GM18502 (cell line): Measurements from ENCODE around the gene MTFMT.
"Not testable (repeated sequence)": the region's sequence is repeated elsewhere in the genome, so short reads cannot be mapped to it uniquely, and the experiment has no call there.

Experiments used
- ATAC-seq: cut with Tn5 transposase; IDR thresholded peaks from one replicate; pipeline ENCODE4 v1.9.1; 2021; ENCODE audit warnings: mild to moderate bottlenecking; ENCODE audit not compliant: unreplicated experiment, poor library complexity

Gene MTFMT

GRCh38 chr15:65028921-65029735, at the start of gene MTFMT:
TSS of gene MTFMT (minus strand) at chr15:65029639. CDS start at chr15:65029613, 26 bp downstream.
- peak; percentile 84 for ATAC-seq

DNA sequence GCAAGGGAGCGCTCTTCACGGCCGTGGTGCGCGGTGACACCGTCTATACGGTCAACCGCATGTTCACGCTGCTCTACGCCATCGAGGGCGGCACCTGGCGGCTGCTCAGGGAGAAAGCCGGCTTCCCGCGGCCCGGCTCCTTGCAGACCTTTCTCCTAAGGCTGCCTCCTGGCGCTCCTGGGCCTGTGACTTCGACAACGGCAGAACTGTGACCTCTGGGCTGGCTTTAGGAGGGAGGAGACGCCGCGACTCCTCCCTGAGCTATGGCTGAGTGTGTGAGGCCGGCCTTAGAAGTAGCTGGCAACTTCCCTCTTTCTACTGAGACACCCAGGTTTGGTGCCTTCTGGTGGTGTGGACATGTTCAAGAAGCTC, 48.5 kb upstream of the MTFMT start:
- ATAC-seq = no peak

GRCh38 chr15:65077291-65077980, 48.0 kb upstream of the MTFMT start:
- ATAC-seq = no peak

GRCh38 chr15:65076486-65077290, 47.2 kb upstream of the MTFMT start, which contains the start of gene KBTBD13:
TSS of gene KBTBD13 (plus strand) at chr15:65076746. CDS start at chr15:65076816, 70 bp downstream.
- ATAC-seq = no peak

- not testable (repeated sequence) for ATAC-seq
These were observed 46.4 kb upstream of the MTFMT start for GRCh38 chr15:65075607-65076395.

DNA sequence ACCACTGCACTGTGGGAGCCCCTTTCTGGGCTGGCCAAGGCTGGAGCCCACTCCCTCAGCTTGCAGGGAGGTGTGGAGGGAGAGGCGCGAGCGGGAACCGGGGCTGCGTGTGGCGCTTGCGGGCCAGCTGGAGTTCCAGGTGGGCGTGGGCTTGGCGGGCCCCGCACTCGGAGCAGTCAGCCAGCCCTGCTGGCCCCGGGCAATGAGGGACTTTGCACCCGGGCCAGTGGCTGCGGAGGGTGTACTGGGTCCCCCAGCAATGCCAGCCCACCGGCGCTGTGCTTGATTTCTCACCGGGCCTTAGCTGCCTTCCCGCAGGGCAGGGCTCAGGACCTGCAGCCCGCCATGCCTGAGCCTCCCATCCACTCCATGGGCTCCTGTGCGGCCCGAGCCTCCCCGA, 45.5 kb upstream of the MTFMT start:
- not testable (repeated sequence) for ATAC-seq

- no peak for ATAC-seq
These were observed 43.2 kb upstream of the MTFMT start for GRCh38 chr15:65072617-65073016.

DNA sequence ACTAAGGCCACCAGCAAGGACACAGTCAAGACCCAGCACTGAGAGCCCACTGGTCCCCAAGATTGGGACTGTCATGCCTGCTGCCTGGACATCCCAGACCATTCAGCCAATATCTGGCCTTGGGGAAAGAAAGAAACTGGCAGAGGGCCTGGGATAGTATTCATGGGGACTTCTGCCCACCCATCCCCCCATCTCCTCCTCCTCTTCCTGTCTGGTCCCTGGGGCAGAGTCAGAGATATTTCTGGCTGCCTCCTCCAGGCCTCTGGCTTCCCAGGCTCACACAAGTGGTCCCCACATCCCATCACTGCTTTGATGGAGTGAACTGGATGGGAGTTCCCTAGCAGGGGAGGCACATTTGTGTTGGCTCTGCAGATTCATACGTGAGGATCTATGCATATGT, 42.6 kb upstream of the MTFMT start:
- ATAC-seq = no peak

DNA sequence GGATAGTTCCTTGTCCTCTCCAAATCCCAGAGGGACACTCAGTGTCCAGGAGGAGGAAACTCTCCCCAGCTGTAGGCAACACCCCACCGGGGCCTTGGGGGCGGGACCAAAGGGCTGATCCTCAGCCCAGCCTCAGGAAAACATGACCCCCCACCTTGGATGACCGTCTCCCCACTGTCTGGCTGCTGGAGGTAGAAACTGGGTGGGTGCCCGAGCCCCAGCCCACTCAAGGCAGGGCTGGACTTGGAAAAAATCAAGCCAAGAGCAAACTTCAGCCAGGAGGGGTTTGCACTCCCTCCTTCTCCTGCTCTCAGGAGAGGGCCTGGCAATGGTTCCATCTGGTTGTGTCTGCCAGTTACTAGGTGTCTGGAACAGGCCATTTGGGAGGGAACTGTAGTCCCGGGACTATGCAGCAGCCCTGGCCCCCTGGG, 42.0 kb upstream of the MTFMT start:
- ATAC-seq = no peak

DNA sequence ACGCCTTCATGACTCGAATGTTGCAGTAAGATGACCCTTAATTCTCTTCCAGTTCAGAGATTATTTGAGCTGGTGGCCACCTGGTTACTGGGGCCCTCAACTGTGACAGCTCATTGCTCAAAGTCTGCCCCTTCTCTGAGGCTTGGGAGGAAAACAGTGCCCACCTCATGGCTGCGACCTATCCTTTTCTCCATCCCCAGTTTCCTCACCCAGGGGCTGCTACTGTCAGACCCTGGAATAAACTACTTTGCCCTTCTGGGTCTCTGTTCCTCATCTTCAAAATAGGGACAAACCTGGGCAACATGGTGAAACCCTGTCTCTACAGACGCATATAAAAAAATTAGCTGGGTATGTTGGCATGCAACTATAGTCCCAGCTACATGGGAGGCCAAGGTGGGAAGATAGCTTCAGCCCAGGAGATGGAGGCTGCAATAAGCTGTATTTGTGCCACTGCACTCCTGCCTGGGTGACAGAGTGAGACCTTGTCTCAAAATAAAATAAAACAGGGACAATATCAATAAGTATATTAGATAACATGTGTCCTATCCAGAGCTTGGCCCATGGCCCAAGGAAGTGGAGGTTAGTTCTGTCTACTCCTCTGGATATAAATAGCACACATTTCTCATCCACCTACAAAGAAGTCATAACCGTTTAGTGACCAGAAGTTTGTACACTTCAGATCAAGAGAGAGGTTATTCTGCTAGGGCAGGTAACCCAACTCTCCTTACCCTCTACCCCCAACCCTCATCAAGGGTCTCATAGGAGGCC, 40.5 kb upstream of the MTFMT start:
- ATAC-seq = no peak

- ATAC-seq = no peak
These were observed 39.7 kb upstream of the MTFMT start for GRCh38 chr15:65069179-65069578.

DNA sequence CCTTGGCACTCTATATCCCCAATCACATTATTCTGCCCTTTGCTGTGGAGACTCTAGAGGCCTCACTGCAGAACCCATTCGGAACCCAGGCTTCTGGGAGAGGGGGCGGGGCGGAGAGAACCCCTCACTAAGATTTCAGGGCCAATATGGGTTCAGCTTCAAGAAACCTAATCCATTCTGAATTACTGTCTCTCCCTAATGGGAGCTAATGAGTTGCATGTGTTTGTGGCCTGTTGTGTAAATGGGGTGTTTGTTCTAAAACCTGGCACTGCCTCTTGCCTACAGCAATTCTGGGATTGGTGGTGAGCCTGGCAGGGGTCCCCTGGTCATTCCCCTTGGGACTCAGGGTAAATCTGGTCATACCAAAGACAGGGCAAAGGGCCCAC, 39.0 kb upstream of the MTFMT start:
- ATAC-seq = no peak

GRCh38 chr15:65067645-65068402, 38.4 kb upstream of the MTFMT start, which contains the start of gene RASL12:
TSS of gene RASL12 (minus strand) at chr15:65067991. CDS start at chr15:65067835, 156 bp downstream.
- no peak for ATAC-seq

GRCh38 chr15:65067317-65067644, 37.8 kb upstream of the MTFMT start:
- no peak for ATAC-seq

DNA sequence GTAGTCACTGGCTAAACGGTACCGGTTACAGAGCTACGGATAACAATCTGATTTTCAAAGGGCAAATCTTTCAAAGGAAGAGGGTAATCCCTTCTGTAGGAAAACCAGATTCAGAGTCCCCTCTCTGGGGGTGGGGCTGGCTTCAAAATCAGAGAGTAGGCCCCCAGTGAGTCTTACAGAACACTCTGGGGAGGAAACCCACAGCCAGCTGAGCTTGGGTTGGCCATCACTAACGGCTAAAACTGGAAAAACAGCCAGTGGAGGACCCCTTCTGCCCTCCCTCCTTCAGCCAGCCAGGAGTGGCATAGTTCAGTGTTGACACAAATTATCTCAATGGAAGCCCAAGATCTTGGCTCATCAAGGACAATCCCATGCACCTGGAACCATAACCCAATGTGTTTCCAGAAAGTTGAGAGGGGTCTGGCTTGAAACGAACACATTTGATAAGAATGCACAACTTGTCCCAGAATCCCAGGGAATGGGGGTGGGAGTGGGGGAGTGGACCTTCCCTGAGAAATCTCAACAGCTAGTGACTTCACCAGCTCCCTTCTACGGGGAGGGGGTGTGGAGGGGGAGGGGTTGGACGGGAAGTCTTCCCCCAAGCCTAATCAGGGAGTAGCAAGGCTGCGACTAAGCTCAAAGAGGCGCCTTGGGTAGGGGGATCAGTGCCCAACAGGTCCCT, 37.3 kb upstream of the MTFMT start:
- no peak for ATAC-seq

DNA sequence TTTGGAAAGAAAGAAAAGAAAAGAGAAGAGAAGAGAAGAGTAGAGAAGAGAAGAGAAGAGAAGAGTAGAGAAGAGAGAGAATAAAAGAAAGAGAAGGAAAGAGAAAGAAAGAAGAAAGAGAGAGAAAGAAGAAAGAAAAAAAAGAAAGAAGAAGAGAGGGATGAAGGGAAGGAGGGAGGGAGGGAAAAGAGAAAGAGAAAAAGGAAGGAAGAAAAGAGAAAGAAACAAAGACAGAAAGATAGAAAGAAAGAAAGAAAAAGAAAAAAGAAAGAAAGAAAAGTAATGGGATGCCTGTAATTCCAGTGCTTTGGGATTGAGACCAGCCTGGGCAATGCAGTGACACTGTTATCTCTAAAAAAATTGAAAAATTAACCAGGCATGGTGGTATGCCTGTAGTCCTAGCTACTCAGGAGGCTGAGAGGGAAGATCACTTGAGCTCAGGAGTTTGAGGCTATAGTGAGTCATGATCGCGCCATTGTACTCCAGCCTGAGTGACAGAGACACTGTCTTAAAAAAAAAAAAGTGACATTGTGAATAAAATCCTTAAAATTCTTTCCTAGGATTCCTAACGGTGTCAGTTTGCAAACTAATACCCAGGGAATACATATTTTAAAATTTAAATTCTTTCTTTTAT, 36.7 kb upstream of the MTFMT start:
- no peak for ATAC-seq

GRCh38 chr15:65062726-65063125, 33.3 kb upstream of the MTFMT start:
- ATAC-seq = no peak

- ATAC-seq = no peak
These were observed 32.6 kb upstream of the MTFMT start for GRCh38 chr15:65062061-65062460.
